ENCODE measurements around the gene MAPK9. TPM values are rescaled to one million over a fixed set of nuclear protein-coding genes. Genes with fewer than 3 reads are reported as not detected.

MAPK9 gene
- 23.9 and 28.8 TPM in 2 replicates for total RNA-seq

DNA sequence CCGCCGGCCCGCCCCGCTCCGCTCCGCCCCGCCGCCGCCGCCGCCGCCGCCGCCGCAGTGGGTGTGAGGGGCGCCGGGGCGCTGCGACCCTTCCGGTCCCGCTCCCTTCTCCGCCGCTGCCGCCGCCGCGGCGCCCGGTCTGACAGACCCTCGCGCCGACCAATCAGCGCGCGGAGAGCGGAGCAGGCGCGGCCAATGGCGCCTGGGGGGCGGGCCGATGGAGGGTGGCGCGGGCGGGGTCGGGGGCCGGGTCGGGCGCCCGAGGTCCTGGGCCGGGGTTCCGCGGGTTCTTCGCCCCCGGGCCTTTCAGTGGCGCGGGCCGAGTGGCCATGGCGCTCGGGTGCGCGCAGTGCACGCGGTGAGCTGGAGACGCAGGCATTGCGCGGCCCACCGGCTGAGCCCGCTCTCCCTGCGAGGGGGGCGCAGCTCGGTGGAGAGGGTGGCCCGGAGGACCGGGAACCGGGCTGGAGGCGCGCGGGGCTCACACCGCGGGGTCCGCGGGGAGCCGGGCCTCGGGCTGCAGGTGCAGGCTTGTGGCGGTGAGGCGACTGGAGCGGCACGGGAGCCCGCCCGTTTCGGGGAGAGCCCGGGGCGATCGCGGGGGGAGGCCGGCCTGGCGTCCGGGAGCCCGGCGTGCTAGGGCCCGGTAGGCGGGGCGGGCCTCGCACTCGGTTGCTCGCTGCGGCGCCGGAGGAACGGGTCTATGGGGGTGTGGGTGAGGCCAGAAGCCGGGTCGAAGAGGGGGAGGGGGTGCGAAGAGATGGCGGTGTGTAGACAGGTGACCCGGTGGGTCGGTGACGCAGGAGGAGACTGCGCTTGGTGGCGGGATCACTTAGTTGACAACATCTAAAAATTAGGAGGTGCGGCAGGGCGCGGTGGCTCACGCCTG lies at the start of gene MAPK9:
MAPK9 (minus strand) TSS at position 141 of the 889 bp plus-strand sequence. CDS start 11,522 bp downstream, outside the sequence.

DNA sequence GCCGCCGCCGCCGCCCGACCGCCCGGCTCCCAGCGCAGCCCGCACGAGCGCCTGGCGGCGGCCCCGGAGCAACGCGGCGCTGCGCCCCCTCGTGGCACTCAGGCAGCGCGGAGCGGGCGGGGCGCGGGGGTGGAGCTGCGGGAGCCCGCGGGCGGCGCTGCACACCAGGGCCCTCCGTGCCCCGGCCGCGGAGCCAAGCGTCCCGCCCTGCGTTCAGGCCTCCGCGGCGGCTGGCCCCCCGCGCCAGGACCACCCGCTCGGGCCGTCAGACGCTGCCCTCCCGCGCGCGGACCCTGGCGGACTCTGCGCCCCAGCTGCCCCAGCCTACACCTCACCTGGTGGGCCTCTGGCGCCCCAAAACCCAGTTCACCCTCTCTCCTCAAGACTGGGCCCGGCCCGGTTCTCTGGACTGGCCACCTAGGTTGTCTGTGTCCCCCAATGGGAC lies 82.7 kb downstream of the MAPK9 start, which contains the start of gene RASGEF1C:
RASGEF1C (minus strand) TSS at position 75 of the 445 bp plus-strand sequence. CDS start 71,159 bp downstream, outside the sequence.

Other genes starting within 250 kb of the MAPK9 start
- 6.6 and 13.3 TPM in 2 replicates for gene RNF130, start 220.3 kb downstream of the MAPK9 start, total RNA-seq
- not detected in 2 replicates for gene RASGEF1C, start 82.9 kb downstream of the MAPK9 start, total RNA-seq
- gene GFPT2, start 61.3 kb upstream of the MAPK9 start, total RNA-seq: 3.5 and 4.3 TPM in 2 replicates
- 7.9 and 10.4 TPM in 2 replicates for gene CNOT6, start 202.3 kb upstream of the MAPK9 start, total RNA-seq